Body of pancreas (tissue), 4 donors: ENCODE data around the gene FRMD5.

Experiments
- POLR2A ChIP-seq, 3 donors: fragments of 450-650 bp; IDR thresholded peaks; one replicate each; pipeline ENCODE4 v1.6.1; 2016; ENCODE audit warnings: antibody characterized with exemption in 3 of 3, mild to moderate bottlenecking in 2 of 3
- TF ChIP-seq, protein P1 (sequence below), 7 experiments: fragments of 450-650 bp in 4 of 7; fragments of 200-600 bp in 3 of 7; sonication (generic) in 3 of 7; IDR thresholded peaks; one replicate each; pipeline ENCODE4 v1.5.1; 2016 to 2019; ENCODE audit warnings: antibody characterized with exemption in 7 of 7

DNA sequence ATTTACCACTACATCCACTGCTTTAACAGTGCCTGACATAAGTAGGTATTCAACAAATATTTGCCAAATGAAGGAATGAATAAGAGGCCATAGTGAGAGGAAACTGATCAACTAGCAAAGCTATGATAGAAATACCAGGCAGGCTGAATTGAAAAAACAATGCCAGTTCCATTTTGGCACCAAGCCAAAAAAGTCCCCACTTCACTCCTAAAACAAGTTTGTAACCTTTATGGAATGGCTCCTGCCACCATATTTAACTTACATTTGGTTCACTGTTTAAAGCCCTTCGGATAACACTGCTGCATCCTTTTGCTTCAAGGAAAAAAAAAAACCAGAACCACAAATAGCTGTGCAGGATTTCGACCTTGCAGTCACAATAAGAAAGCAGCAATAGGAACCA lies 166.1 kb downstream of the FRMD5 start:
- TF ChIP-seq, protein P1, sequence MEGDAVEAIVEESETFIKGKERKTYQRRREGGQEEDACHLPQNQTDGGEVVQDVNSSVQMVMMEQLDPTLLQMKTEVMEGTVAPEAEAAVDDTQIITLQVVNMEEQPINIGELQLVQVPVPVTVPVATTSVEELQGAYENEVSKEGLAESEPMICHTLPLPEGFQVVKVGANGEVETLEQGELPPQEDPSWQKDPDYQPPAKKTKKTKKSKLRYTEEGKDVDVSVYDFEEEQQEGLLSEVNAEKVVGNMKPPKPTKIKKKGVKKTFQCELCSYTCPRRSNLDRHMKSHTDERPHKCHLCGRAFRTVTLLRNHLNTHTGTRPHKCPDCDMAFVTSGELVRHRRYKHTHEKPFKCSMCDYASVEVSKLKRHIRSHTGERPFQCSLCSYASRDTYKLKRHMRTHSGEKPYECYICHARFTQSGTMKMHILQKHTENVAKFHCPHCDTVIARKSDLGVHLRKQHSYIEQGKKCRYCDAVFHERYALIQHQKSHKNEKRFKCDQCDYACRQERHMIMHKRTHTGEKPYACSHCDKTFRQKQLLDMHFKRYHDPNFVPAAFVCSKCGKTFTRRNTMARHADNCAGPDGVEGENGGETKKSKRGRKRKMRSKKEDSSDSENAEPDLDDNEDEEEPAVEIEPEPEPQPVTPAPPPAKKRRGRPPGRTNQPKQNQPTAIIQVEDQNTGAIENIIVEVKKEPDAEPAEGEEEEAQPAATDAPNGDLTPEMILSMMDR (IDR thresholded peaks at IDR 0.05), result no peak
- no peak for TF ChIP-seq POLR2A (IDR thresholded peaks at IDR 0.05)
